B cell (primary cell): Measurements from ENCODE around the gene CFAP73. TPM values are rescaled to one million over a fixed set of nuclear protein-coding genes. Genes with fewer than 3 reads are reported as not detected.

Source experiments
- ATAC-seq: fragments of 200-7000 bp; cut with Tn5 transposase; one replicate; pipeline ENCODE4 v1.10.0; 2021; ENCODE audit warnings: low read depth, mild to moderate bottlenecking, moderate number of reproducible peaks, moderate library complexity
- CTCF ChIA-PET: fragments of 350-600 bp; sonication (Branson Sonifier 250); formaldehyde crosslinking; loops from one replicate; lab custom pipeline; 2021; ENCODE audit warnings: antibody characterized with exemption, inconsistent platforms; lab: Charles Lee
- POLR2A ChIA-PET: fragments of 350-600 bp; sonication (Branson Sonifier 250); formaldehyde crosslinking; loops from one replicate; lab custom pipeline; 2021; ENCODE audit warnings: antibody characterized with exemption; lab: Charles Lee
- DNase-seq: peaks from one replicate; pipeline ENCODE4 v3.0.0; 2013
- H2AFZ ChIP-seq: 2 replicates; pipeline ENCODE4 v1.6.1; 2012; ENCODE audit warnings: mild to moderate bottlenecking, low read depth, low read length; ENCODE audit not compliant: insufficient read depth, poor library complexity, severe bottlenecking
- H3K27ac ChIP-seq, 2 donors: 1 replicate in 1 of 2; 2 replicates in 1 of 2; pipeline ENCODE4 v1.5.1; 2012 to 2013; ENCODE audit warnings: low read length in 2 of 2, mild to moderate bottlenecking in 2 of 2, moderate library complexity in 1 of 2
- H3K27me3 ChIP-seq, 4 experiments: fragments of 200-600 bp in 1 of 4; sonication (generic) in 1 of 4; replicated peaks in 1 of 4; 1 replicate in 2 of 4; 2 replicates in 2 of 4; pipeline versions ENCODE4 v1.6.1 to v1.7.0; 2013 to 2016; ENCODE audit warnings: low read length in 3 of 4, mild to moderate bottlenecking in 2 of 4, mixed read lengths in 1 of 4, moderate library complexity in 1 of 4; ENCODE audit not compliant: insufficient read depth in 4 of 4, control insufficient read depth in 3 of 4; ENCODE audit errors: control extremely low read depth in 1 of 4
- H3K36me3 ChIP-seq, 2 experiments: replicated peaks in 1 of 2; 1 replicate in 1 of 2; 2 replicates in 1 of 2; pipeline versions ENCODE4 v1.6.1 to v1.7.1; 2013; ENCODE audit warnings: low read length in 1 of 2; ENCODE audit not compliant: insufficient read depth in 2 of 2, control insufficient read depth in 1 of 2; ENCODE audit errors: control extremely low read depth in 1 of 2, extremely low read depth in 1 of 2
- H3K4me1 ChIP-seq, 2 donors: fragments of 200-600 bp in 1 of 2; sonication (generic) in 1 of 2; 1 replicate in 1 of 2; 2 replicates in 1 of 2; pipeline versions ENCODE4 v1.5.1 to v1.6.1; 2013 to 2017; ENCODE audit warnings: low read length in 2 of 2; ENCODE audit not compliant: control insufficient read depth in 2 of 2, insufficient read depth in 2 of 2
- H3K4me2 ChIP-seq: replicated peaks from 2 replicates; pipeline ENCODE3; 2012; ENCODE audit warnings: mild to moderate bottlenecking, low read depth, low read length; ENCODE audit not compliant: poor library complexity, severe bottlenecking
- H3K4me3 ChIP-seq, 5 experiments: fragments of 200-600 bp in 1 of 5; sonication (generic) in 1 of 5; 1 replicate in 3 of 5; 2 replicates in 2 of 5; pipeline versions ENCODE4 v1.5.1 to v1.7.0; 2011 to 2016; ENCODE audit warnings: low read length in 4 of 5, mild to moderate bottlenecking in 4 of 5, low read depth in 2 of 5, control low read depth in 1 of 5, moderate library complexity in 1 of 5; ENCODE audit not compliant: insufficient read depth in 1 of 5; ENCODE audit errors: control extremely low read depth in 1 of 5, extremely low read depth in 1 of 5
- H3K79me2 ChIP-seq: fragments of 200-600 bp; sonication (generic); one replicate; pipeline ENCODE4 v1.6.0; 2016; ENCODE audit warnings: low read length; ENCODE audit not compliant: control insufficient read depth, insufficient read depth
- H3K9ac ChIP-seq: fragments of 200-600 bp; sonication (generic); 2 replicates; pipeline ENCODE4 v1.6.1; 2017; ENCODE audit warnings: mild to moderate bottlenecking, low read length, moderate library complexity
- H3K9me3 ChIP-seq, 3 donors: one replicate each; pipeline versions ENCODE4 v1.6.1 to v1.7.1; 2013; ENCODE audit warnings: low read length in 2 of 3; ENCODE audit not compliant: control insufficient read depth in 2 of 3, insufficient read depth in 1 of 3; ENCODE audit errors: control extremely low read depth in 1 of 3
- H4K20me1 ChIP-seq: 2 replicates; pipeline ENCODE4 v1.6.0; 2012; ENCODE audit warnings: mild to moderate bottlenecking, low read length; ENCODE audit not compliant: insufficient read depth, control insufficient read depth, poor library complexity, severe bottlenecking
- H3K27ac Mint-ChIP-seq: one replicate; pipeline ENCODE4 v1.8.0; 2021; ENCODE audit warnings: mixed read lengths
- H3K27me3 Mint-ChIP-seq: one replicate; pipeline ENCODE4 v1.8.0; 2021; ENCODE audit warnings: mixed read lengths
- H3K4me1 Mint-ChIP-seq: one replicate; pipeline ENCODE4 v1.8.0; 2021; ENCODE audit warnings: mixed read lengths
- H3K4me3 Mint-ChIP-seq: one replicate; pipeline ENCODE4 v1.8.0; 2021; ENCODE audit warnings: mixed read lengths
- H3K9me3 Mint-ChIP-seq: one replicate; pipeline ENCODE4 v1.8.0; 2022; ENCODE audit warnings: mixed read lengths; ENCODE audit not compliant: insufficient read depth
- CTCF ChIP-seq: fragments of 200-600 bp; IDR thresholded peaks from one replicate; pipeline ENCODE4 v1.8.0; 2022; ENCODE audit warnings: antibody characterized with exemption, mild to moderate bottlenecking
- EZH2 ChIP-seq: IDR thresholded peaks from 2 replicates; pipeline ENCODE4 v1.6.1; 2012; ENCODE audit warnings: borderline replicate concordance, low read depth, mild to moderate bottlenecking, moderate library complexity, low read length; ENCODE audit not compliant: insufficient read depth, poor library complexity, severe bottlenecking
- WGBS: methylation state at CpG from one replicate; pipeline ENCODE4 v1.1.5; 2013; ENCODE audit warnings: missing lambda C conversion rate; ENCODE audit not compliant: insufficient coverage; 5-methylcytosine and 5-hydroxymethylcytosine counted together
- intact Hi-C: fragments of 100-400 bp; cut with micrococcal nuclease; formaldehyde crosslinking; loops from one replicate; pipeline ENCODE4 v1.10.0; 2022
- polyA plus RNA-seq: library from polyadenylated mRNA; depleted of rRNA; stranded (reverse); fragments of >200 nt; gene quantifications from 2 replicates; pipeline ENCODE4 v1.2.3, GENCODE V29; 2012
- total RNA-seq, 2 donors: library from RNA; stranded (reverse); fragments of 120-200 nt in 1 of 2; gene quantifications; 1 replicate in 1 of 2; 2 replicates in 1 of 2; pipeline versions ENCODE4 v1.2.3 to v1.2.4, GENCODE V29; 2013 to 2022

CFAP73 gene
- total and polyA plus RNA-seq, 2 donors (not counting 1 experiment from before 2014, with no cell fraction given) = 0.13 to 5.1 TPM

- Mint-ChIP-seq H3K27me3 (no peaks in the 10 kb centered on the region), H3K9me3 (no peaks in the 10 kb centered on the region), H3K4me3 (peak overlapping the region; percentile 62), H3K4me1 (peaks cover 37% of the 10 kb centered on the region), H3K27ac (peak overlapping the region; percentile 84)
- no peak overlapping the region for H3K4me3 ChIP-seq
- TF ChIP-seq CTCF = no peak
- no peak for TF ChIP-seq EZH2
- intact Hi-C loops = loop anchor here (5.0 kb wide), 1 partner anchor 96 kb away; no protein-coding TSS in a partner anchor
- H3K4me2 ChIP-seq = peak overlapping the region; percentile 48
- H3K9ac ChIP-seq = no peak overlapping the region
- H3K36me3 ChIP-seq = peaks cover 10 to 86% of the 10 kb centered on the region in 2 experiments
- peak overlapping the region; percentile 6 to 36 for H3K27ac ChIP-seq
- peak; percentile 69 for ATAC-seq
- POLR2A ChIA-PET = interaction anchor here (0.6 to 2.5 kb wide), 5 partner anchors 8 to 97 kb away, joined by 3 to 7 read pairs (median 6); no protein-coding TSS in a partner anchor
- H4K20me1 ChIP-seq = peaks cover 34% of the 10 kb centered on the region
- WGBS = 19% methylated on average over 3 of the region's 7 CpGs
- H3K4me1 ChIP-seq = peaks cover 20 to 30% of the 10 kb centered on the region in 2 donors
- H3K27me3 ChIP-seq = no peaks in the 10 kb centered on the region
- DNase-seq = no peak
- no peak overlapping the region for H2AFZ ChIP-seq
- peaks cover 0 to 10% (median 1%) of the 10 kb centered on the region in 3 donors for H3K9me3 ChIP-seq
- peaks cover 39% of the 10 kb centered on the region for H3K79me2 ChIP-seq
- CTCF ChIA-PET = interaction anchor here (0.6 to 8.0 kb wide), 27 partner anchors 10 to 1806 kb away, joined by 3 to 127 read pairs (median 7); partner anchors contain the start of genes DDX54, OAS1 and RITA1
Measured at GRCh38 chr12:113173081-113173698, 23.7 kb downstream of the CFAP73 start.
